HepG2 (cell line): ENCODE results near the gene CDKN1C. TPM values are rescaled to one million over a fixed set of nuclear protein-coding genes. Genes with fewer than 3 reads are reported as not detected.

Source experiments
- ATAC-seq: fragments of 200-7000 bp; cut with Tn5 transposase; 3 replicates; pipeline ENCODE4 v1.9.1; 2020; ENCODE audit warnings: mild to moderate bottlenecking, moderate library complexity
- BruUV-seq: library from RNA; stranded (reverse); fragments of 400-500 nt; replicated peaks from 2 replicates; lab custom pipeline; 2021; lab: Mats Ljungman, UMichigan
- CTCF ChIA-PET: fragments of 300-600 bp; formaldehyde crosslinking; extraction: SDS; loops from one replicate; lab custom pipeline; 2021; ENCODE audit warnings: low total read pairs, inconsistent platforms, low intra/inter-chr PET ratio; lab: Yijun Ruan, JAX
- POLR2A ChIA-PET: fragments of 350-600 bp; sonication (Branson Sonifier 250); formaldehyde crosslinking; loops from one replicate; lab custom pipeline; 2020; ENCODE audit warnings: antibody characterized with exemption, inconsistent platforms; lab: Yijun Ruan, JAX
- DNase-seq: peaks from one replicate; pipeline ENCODE4 v3.0.0-alpha.2; 2015; ENCODE audit warnings: low spot score
- FAIRE-seq: peaks from 3 replicates; lab custom pipeline; 2011; peaks lifted over from hg19 to GRCh38; lab: Jason Lieb, UNC
- H2AFZ ChIP-seq: one replicate; pipeline ENCODE4 v1.6.1; 2011; ENCODE audit warnings: low read length, inconsistent platforms
- H3K27ac ChIP-seq: fragments of 300-600 bp; 3 replicates; pipeline ENCODE4 v1.8.0; 2011; ENCODE audit warnings: mixed run types, mild to moderate bottlenecking, mixed read lengths, low read length, inconsistent platforms; ENCODE audit not compliant: insufficient read depth; ENCODE audit errors: extremely low read length
- H3K27me3 ChIP-seq, 2 experiments: fragments of 200-600 bp in 1 of 2; 2 replicates in 1 of 2; 3 replicates in 1 of 2; pipeline versions ENCODE4 v1.6.0 to v1.8.0; 2011; ENCODE audit warnings: low read length in 2 of 2, mild to moderate bottlenecking in 2 of 2, moderate library complexity in 2 of 2, inconsistent platforms in 1 of 2; ENCODE audit not compliant: insufficient read depth in 2 of 2, control insufficient read depth in 1 of 2
- H3K36me3 ChIP-seq, 2 experiments: fragments of 200-600 bp in 1 of 2; replicated peaks in 1 of 2; 2 replicates in 1 of 2; 3 replicates in 1 of 2; pipeline versions ENCODE4 v1.5.1 to v1.8.0; 2011; ENCODE audit warnings: low read length in 2 of 2, inconsistent platforms in 1 of 2; ENCODE audit not compliant: insufficient read depth in 2 of 2, control insufficient read depth in 1 of 2
- H3K4me1 ChIP-seq: 2 replicates; pipeline ENCODE4 v1.5.1; 2012; ENCODE audit warnings: low read length, inconsistent platforms; ENCODE audit not compliant: insufficient read depth
- H3K4me2 ChIP-seq: 2 replicates; pipeline ENCODE4 v1.6.0; 2011; ENCODE audit warnings: low read depth, low read length, inconsistent platforms
- H3K4me3 ChIP-seq, 3 experiments: fragments of 200-600 bp in 1 of 3; sonication (generic), shearing (Covaris generic) in 1 of 3; replicated peaks in 1 of 3; 2 replicates each; pipeline ENCODE4 v1.5.1; 2011 to 2016; ENCODE audit warnings: low read length in 3 of 3, inconsistent platforms in 2 of 3, low read depth in 2 of 3, mild to moderate bottlenecking in 2 of 3, control low read depth in 1 of 3, mixed read lengths in 1 of 3; ENCODE audit not compliant: insufficient read depth in 1 of 3
- H3K79me2 ChIP-seq: one replicate; pipeline ENCODE4 v1.6.1; 2011; ENCODE audit warnings: low read length, inconsistent platforms; ENCODE audit not compliant: insufficient read depth
- H3K9ac ChIP-seq: 2 replicates; pipeline ENCODE4 v1.6.0; 2011; ENCODE audit warnings: mild to moderate bottlenecking, low read depth, low read length, inconsistent platforms; ENCODE audit not compliant: insufficient read depth
- H3K9me3 ChIP-seq: 2 replicates; pipeline ENCODE4 v1.5.1; 2012; ENCODE audit warnings: mild to moderate bottlenecking, low read length
- H4K20me1 ChIP-seq: 2 replicates; pipeline ENCODE4 v1.6.0; 2011; ENCODE audit warnings: inconsistent platforms, mild to moderate bottlenecking, low read length, moderate library complexity; ENCODE audit not compliant: insufficient read depth
- KDM1A ChIP-seq: IDR thresholded peaks from 2 replicates; pipeline ENCODE4 v1.6.1; 2016; ENCODE audit warnings: missing compliant biosample characterization
- KDM5A ChIP-seq: fragments of 200-600 bp; sonication (generic); IDR thresholded peaks from 2 replicates; pipeline ENCODE4 v1.7.0; 2018; ENCODE audit warnings: antibody characterized with exemption, mild to moderate bottlenecking, low read length, borderline replicate concordance
- PHF8 ChIP-seq: sonication (generic); formaldehyde crosslinking; IDR thresholded peaks from 2 replicates; pipeline ENCODE4 v1.5.0; 2020; ENCODE audit warnings: missing genetic modification reagents
- ZNF468 ChIP-seq: sonication (generic); formaldehyde crosslinking; IDR thresholded peaks from 2 replicates; pipeline ENCODE4 v1.8.0; 2022; ENCODE audit warnings: mild to moderate bottlenecking, moderate library complexity, missing genetic modification reagents
- ZNF850 ChIP-seq: sonication (generic); formaldehyde crosslinking; conservative IDR thresholded peaks from 2 replicates; pipeline ENCODE4 v1.9.0; 2021; ENCODE audit warnings: mild to moderate bottlenecking, missing genetic modification reagents
- WGBS: methylation state at CpG from one replicate; pipeline ENCODE4 v1.1.6; 2017; ENCODE audit warnings: low lambda C conversion rate; 5-methylcytosine and 5-hydroxymethylcytosine counted together
- in situ Hi-C: cut with HindIII; loops from 2 replicates; pipeline ENCODE4 v1.10.0; 2017; ENCODE audit warnings: low pct_unique_long_range_greater_than_20kb; ENCODE audit not compliant: extremely low pct_ligation_motif_present
- intact Hi-C: fragments of 100-400 bp; cut with micrococcal nuclease; formaldehyde crosslinking; loops from one replicate; pipeline ENCODE4 v1.10.0; 2022; ENCODE audit not compliant: unreplicated experiment
- polyA plus RNA-seq, 8 experiments: library from polyadenylated mRNA; depleted of rRNA in 3 of 8; stranded (reverse) in 7 of 8; unstranded in 1 of 8; fragments of >200 nt; fragmentation: Illumina TruSeq in 4 of 8; extraction: Trizol in 4 of 8; gene quantifications; 2 replicates each; pipeline versions ENCODE4 v1.2.1 to v1.2.3, GENCODE V29; 2011 to 2016; ENCODE audit warnings: low read depth in 4 of 8, missing spikeins in 1 of 8, mixed read lengths in 1 of 8; ENCODE audit not compliant: insufficient read depth in 1 of 8
- total RNA-seq, 5 experiments: library from RNA; depleted of rRNA; stranded (reverse); fragments of >200 nt; fragmentation: Illumina TruSeq; extraction: Trizol; gene quantifications; 2 replicates each; pipeline ENCODE4 v1.2.3, GENCODE V29; 2016; ENCODE audit warnings: low read depth in 1 of 5
- TF ChIP-seq, protein P1 (sequence below): sonication (generic); formaldehyde crosslinking; IDR thresholded peaks from 2 replicates; pipeline ENCODE4 v1.4.0; 2020; ENCODE audit warnings: missing genetic modification reagents

The CDKN1C gene
- total and polyA plus RNA-seq, 2 of the 13 experiments (the other 11 are each of a cell fraction or from before 2014, with no cell fraction given) = not detected

DNA sequence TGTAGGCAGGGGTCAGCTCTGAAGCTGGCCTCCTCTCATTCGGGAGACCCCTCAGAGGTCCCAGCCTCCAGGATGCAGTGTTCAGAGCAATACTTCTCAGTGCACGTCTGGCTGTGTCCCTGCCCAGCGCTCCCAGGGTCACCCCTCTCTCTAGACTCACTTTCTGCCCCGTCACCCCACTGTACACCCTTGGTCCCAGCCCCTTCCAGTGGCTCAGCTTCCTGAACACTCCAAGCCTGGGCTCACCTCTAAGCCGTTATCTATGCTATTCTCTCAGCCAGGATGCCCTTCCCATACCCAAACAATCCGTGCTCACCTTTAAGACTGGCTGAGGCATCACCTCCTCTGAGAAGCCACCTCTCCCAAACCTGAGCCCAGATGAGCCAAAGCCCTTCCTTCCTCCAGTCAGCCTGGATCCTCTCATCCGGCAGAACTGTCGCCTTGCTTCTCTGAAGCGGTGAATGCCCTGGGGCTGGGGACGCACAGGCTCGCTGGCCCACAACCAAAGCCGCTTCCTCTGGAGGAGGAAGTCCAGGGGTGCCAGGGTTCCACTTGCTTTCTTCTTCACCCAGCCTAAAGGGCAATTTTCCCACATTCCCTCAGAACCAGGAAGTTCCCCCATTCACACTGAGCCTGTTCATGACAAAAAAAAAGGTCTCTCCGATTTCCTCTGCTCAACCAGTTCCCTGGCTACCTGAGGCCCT, 13.7 kb upstream of the CDKN1C start:
- H2AFZ ChIP-seq = no peak overlapping the region
- H3K9ac ChIP-seq = no peak overlapping the region

More for the DNA sequence above, 13.7 kb upstream of the CDKN1C start:
- FAIRE-seq (no peak), ATAC-seq (no peak)
- Histone ChIP-seq H3K36me3 (no peaks in the 10 kb centered on the region), H3K27ac (no peak overlapping the region), H3K27me3 (peaks cover 0 to 8% of the 10 kb centered on the region in 2 experiments; a peak in 4 of 5 replicates), H3K4me2 (no peak overlapping the region), H3K4me1 (peaks cover 20% of the 10 kb centered on the region)
- POLR2A ChIA-PET = no interaction called here
- WGBS = 92% methylated on average over 13 of the region's 13 CpGs
- no TSS peak for BruUV-seq
- in situ Hi-C loops = loop anchor here (5.0 kb wide), 2 partner anchors 207 to 467 kb away; no protein-coding TSS in a partner anchor
- TF ChIP-seq ZNF468 (CRISPR knock-in tag) (no peak), KDM5A (no peak), KDM1A (no peak), ZNF850 (CRISPR knock-in tag) (no peak), PHF8 (CRISPR knock-in tag) (no peak)
- TF ChIP-seq, protein P1, sequence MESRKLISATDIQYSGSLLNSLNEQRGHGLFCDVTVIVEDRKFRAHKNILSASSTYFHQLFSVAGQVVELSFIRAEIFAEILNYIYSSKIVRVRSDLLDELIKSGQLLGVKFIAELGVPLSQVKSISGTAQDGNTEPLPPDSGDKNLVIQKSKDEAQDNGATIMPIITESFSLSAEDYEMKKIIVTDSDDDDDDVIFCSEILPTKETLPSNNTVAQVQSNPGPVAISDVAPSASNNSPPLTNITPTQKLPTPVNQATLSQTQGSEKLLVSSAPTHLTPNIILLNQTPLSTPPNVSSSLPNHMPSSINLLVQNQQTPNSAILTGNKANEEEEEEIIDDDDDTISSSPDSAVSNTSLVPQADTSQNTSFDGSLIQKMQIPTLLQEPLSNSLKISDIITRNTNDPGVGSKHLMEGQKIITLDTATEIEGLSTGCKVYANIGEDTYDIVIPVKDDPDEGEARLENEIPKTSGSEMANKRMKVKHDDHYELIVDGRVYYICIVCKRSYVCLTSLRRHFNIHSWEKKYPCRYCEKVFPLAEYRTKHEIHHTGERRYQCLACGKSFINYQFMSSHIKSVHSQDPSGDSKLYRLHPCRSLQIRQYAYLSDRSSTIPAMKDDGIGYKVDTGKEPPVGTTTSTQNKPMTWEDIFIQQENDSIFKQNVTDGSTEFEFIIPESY = no peak
- TF ChIP-seq, all 625 proteins: peak for 0
- intact Hi-C loops = no loop called here
- DNase-seq = no peak
- Histone ChIP-seq H4K20me1 (no peaks in the 10 kb centered on the region), H3K9me3 (no peaks in the 10 kb centered on the region), H3K79me2 (peaks cover 7% of the 10 kb centered on the region), H3K4me3 (no peak overlapping the region)
- CTCF ChIA-PET = no interaction called here
